NCI-H1417 (cell line): ENCODE measurements around the gene S1PR3.

Experiments
- DNase-seq, 3 experiments: peaks; one replicate each; lab custom pipeline; 2025; lab: John Stamatoyannopoulos, UW

S1PR3 gene

DNA sequence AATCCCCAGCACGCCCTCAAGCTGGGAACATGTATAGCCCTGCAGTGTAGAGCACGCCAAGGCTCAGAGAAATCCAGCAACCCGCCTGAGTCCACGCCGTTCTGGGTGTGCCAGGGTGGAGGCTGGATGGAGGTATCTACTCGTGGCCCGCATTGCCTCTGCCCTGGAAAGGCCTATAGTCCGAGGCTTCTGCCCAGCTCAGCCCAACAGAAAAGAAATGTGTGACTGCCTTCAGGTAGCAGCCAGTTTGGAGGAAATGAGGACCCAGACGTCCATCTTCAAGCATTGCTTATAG lies 18.2 kb downstream of the S1PR3 start:
- DNase-seq = no peak

DNA sequence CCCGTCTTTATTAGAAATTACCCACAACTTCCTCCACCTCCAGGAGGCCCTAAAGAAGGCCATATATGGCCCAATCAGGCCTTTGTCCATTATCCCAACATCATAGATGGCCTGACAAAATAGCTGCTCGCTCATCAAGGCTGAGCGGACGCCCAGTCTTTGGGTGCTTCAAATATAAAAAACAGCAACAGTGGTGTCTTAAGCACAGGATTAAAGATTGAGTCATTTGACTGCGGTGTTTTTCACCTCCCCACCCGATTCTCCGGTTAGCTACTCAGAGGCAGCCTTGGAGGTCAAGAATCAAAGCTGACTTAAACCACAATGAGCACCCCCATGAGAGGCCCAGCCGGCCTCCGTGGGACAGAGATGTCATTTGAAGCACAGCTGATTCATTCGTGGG lies 18.8 kb downstream of the S1PR3 start:
- no peak for DNase-seq

DNA sequence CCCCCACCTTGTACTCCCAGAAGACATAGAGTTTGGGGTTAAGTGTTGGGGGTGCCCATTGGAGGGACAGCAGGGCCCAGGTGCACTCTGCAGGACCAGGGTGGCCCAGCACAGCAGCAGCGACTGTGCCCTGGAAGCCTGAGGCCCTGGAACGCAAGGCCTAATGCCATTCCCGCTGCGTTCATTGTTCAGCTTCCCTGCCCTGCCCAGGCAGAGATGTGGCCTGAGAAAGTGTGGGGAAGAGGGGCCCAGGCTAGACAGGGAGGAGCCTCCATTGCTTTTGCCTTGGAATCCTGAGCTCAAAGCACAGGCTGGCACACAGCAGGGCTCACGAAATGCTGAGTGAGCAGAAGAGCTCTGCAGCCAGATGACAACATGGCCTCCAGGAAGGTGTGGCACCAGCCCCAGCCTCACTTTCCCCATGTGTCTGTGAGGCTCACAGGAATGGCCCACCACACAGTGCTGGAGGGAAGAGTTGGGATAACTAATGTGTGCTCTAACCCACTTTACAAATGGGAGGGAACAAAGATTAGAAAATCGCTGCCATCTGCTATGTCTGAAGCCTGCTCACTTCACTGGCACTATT lies 19.4 kb downstream of the S1PR3 start:
- DNase-seq = no peak

DNA sequence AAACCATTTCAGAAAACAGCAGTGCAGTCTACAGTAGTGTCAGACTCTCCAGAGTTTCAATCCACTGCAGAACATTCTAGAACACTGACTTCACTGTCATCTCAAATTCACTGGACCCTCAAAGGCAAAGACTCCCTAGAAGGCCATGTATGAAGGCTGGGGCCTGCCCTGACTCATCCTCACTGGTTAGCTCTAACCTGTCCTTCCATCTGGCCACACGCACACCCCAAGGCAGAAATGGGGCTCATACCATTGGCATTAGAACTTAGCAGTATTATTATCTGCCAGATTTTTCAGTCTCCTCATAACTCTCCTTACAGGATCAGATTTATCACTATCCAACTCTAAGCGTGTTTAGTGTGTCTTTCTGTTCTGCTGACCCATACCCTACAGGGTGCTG lies 20.4 kb downstream of the S1PR3 start:
- DNase-seq = no peak

DNA sequence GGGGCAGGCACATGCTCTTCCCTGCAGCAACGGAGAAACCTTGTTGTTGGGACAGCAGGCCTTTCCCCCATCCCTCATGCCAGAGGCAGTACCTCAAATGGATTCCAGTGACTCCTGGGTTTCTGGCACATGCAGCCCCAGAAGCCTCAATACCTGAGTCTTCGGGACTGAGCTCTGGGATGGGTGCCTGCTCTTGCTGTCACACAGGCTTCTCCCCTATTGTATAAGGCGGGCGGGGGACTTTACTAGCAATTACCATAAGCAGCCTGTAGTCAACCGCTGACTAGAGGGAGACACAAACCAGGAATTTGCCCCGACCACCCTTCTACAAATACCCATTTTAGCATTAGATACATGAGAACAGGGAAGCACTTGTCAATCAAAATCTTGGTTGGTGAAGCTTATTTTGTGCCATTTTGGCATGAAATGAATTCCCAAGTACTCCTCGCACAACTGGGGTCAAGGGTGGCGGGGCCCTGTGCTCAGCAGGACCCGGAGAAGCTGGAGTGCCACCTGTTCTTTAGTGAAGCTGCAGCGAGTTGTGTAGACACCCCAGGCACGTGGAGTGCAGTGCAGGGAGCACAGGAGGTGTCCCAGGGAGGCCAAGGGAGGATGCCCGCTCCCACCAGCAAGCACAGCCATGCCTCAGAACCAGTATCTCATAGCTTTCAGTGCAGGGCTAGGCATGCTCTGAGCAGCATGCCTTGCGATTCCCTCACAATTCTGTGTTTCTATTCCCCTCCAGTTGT lies 21.2 kb downstream of the S1PR3 start:
- no peak for DNase-seq

DNA sequence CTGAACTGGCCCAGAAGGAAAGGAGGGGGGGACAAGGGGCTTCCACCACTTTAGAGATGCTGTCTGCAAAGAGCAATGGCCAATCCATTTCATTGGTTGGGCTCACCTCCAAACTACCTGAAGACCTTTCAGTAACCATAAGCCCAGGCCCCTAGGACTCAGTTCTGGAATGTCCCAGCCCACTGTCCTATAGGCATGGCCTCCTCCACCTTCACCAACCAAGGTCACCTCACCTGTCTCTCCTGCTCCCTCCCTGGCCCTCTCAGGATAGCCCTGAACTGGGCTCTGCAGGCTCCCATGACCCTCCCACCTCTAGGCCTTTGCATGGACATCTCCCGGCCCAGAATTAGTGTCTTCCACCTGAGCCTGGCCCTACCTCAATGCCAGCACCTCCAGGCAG lies 22.4 kb downstream of the S1PR3 start:
- no peak for DNase-seq

DNA sequence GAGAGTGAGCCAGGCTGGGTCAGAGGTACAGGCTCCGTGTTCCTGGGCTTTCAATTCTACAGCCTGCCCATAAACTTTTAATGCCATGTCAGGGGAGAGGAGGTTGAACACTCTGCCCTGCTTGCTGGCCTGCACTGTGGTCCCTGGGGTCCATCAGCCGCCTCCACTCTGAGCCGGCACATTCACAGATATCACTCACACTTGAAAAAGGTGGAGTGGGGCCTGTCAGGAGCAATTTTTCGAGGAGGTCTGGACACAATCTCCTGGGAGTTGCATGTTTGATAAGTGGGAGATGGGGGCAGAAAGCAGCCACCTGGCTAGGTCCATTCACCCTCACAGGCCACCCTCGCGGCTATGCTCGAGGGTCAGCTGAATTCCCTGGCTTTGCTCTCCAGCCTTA lies 22.9 kb downstream of the S1PR3 start:
- no peak for DNase-seq

DNA sequence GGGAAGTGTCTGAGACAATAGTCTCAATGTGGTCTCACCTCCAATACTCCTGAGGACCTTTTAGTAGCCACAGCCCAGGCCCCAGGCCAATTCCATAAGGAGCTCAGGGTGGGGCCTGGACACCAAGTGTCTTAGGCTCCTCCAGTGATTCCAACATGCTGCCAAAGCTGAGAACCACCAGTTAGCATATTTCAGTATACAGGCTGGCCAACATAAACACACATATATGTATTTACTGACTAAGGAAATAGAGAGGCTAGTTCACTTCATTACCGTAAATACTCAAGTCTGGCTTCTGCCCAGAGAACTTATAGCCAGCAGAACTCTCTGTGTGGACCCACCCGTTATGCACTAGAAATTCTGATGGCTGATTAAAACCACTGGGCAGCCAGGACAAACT lies 24.1 kb downstream of the S1PR3 start:
- DNase-seq = no peak

DNA sequence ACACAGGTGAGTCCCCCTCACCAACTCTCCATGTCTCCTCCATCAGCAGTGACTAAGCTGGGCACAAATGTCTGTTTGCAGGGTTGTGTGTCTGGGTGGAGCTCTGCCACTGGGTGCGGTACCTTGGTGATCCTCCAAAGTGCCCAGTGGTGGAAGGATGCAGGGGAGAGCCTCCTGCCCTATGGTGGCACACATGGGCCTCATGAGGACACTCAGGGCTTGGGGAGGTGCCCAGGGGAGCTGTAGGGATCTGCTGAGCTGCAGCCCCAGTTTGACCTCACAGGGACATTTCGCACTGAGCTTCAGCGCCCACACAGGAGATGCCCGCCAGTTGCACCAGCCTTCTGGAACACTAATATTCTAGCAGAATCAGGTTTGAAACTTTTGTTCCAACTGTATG lies 29.5 kb downstream of the S1PR3 start:
- DNase-seq = no peak

DNA sequence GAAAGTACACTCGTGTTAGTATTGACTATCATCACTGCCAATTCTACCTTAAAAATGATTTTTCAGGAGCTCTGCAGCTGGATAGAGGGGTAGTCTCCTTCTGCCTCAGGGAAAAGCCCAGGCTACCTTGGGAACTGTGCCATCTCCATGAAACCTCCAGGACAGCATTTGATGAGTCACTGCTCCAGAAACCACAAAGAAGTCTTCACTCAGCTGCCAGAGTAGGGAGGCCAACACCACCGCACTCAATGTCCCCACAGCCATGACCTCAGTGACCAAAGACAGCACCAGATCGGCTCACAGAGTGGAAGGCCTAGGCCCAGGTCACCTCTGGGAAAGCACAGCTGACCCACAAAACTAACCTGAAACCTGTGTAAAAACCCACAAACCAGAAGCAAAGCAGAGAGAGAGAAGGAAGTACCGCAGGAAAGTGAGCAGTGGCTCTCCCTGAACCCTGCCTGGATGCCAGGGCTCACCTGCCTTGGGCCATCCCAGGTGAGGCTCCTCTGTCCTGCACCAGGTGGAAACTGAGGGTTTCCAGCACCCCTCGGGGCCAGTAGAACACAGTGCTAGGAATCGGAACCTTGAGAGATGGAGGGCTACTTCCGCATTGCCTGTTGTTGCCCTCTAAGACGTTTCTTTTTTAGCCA lies 30.0 kb downstream of the S1PR3 start:
- DNase-seq = no peak

DNA sequence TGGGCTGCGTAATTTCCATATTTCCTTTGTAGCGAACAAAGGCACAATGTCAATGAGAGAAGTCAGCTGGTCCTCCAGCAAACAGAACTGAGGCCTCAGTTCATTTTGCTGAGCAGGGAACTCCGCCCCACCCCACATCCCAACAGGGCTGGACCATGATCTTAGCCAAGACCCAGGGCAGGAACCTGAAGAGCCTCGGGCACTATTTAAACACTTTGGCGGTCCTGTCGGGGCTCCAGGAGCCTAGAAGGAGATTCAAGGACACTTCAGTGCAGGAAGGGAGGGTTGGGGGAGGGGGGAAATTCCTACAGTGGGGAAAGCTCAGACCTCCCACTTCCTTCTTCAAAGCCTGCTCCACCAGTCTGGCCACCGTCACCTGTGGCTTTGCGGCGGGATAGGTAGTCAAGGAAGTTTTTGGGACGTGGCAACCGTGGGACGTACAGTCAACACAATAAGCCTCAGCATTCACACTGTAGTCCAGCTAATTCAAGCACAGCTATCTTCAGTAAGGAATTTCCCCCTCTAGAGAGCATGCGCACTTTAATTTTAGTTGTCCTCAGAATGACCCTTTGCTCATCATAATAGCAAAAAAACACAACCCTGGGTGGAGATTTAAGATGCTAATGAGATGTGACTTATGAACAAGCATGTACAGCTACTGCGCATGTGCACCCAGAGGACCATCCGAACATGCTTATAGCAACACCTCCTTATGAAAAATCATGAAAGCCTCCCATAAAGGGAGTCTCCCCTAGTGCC lies 30.9 kb downstream of the S1PR3 start:
- DNase-seq = no peak

DNA sequence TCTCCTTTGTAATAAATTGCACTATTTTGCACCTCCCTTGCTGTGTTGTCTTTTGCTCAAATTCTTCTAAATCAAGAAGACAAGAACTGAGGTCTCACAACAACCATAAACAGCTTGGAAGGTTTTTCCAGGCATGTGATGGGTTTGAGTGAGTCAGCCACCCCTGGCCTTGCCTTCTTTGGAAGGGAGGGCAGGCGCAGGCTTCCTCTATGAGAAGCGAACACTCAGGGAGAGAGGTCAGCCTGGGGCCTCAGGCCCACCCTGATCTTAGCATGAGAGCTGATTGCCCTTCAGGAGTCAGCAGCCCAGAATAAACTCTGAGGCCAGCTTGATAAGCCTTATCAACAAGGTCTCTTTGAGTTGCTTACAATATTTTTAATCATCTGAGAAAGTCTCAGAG lies 31.6 kb downstream of the S1PR3 start:
- no peak for DNase-seq

DNA sequence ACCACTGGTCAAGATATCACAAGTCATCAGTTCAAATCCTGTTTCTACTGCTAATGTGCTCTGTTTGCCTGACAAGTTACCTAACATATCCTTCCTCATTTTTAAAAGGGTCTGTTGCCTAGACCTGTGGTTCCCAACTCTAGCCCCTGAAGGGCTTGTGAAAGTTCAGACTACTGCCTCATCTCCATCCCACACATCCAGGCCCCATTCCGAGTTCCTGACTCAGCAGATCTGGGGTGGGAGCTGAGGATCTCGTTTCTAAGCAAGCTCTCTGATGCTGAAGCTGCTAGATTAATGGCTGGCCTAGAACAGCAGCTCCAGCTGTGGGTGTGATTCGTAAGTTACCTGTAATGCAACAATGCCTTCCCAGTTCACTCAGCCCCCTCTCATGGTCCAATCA lies 32.5 kb downstream of the S1PR3 start:
- no peak for DNase-seq

DNA sequence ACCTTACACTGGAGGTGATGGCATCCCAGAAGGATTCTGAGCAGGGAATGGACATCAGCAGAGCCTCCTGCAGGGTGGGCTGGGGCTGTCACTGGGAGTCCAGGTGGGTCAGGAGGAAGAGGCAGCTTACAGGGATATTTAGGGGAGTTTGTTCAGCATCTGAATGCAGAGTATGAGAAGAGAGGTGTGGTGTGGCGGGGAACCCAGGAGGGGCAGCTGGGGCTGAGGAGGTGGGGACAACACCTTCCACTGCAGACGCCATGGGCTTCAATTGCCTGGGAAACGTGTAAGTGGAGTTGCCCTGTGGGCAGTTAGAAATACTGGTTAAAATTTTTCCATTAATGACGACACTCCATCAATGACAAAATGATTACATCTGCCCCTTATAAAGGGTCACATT lies 33.5 kb downstream of the S1PR3 start:
- DNase-seq = no peak

DNA sequence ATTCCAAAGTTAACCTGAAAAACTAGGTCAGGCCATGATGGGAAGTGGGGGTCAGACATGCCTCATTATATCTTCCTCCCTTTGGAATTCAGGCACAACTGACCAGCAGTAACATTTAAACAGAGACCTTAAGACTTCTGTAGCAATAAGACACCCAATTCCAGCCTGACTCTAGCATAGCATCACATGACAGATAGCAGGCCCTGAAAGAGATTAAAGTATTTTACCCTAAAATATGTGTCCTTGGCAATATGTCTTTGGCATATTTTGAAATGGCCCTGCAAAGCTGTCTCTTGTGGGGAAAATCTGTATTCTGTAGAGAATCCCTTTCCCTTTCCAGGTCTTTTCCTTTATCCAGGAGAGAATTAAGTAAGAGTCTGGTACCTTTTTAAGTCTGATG lies 34.3 kb downstream of the S1PR3 start:
- DNase-seq = no peak

DNA sequence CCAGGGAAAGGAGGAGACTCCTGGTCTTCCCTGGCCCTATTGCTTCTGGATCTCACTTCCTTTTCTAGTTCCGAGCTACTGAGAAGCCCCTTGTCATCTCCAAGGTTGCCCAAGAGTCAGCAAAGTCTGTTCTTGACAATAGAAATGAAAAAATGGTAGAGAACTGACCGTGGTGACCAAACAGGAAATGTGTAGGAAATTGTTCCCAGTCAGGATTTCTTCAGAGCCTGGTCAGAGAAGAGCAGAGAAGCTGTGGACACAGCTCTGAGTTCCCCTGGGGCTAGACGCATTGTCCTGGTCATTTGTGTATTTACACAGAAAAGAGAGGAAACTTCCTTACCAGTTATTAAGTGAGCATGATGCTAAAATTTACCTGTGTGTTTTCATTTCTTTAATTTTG lies 35.6 kb downstream of the S1PR3 start:
- DNase-seq = no peak

DNA sequence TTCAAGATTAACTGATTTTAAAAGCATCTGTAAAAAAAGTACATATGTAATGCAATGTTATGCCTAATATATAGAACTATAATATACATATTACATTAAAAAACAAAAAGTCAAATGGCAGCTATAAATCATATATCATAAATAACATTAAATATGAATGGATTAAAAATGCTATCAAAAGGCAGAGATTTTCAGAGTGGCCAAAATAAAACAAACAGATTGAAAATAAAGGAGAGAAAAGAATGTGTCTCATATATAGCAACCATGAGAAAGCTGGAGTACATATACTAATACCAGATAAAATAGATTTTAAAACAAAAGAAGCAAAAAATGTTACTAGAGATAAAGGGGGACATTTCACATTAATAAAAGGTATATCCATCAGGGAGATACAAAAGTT lies 38.5 kb downstream of the S1PR3 start:
- DNase-seq = no peak

DNA sequence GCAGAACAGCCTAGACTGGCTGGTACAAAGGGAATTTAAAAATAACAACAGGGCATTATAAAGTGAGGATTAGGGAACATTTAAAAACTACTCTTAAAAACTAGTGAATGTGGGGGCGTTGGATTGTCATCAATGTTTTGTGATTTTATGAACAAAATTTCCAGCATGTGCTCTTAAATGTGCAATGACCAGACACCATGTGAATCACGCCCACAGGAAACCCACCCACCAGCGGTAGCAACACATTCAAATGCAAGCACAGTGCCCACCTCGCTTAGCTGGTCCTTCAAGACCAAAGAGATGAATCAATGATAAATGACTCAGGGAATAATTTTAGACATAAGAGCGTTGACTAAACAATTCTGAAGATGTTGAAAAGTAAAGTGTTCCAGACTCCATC lies 40.9 kb downstream of the S1PR3 start:
- no peak for DNase-seq

DNA sequence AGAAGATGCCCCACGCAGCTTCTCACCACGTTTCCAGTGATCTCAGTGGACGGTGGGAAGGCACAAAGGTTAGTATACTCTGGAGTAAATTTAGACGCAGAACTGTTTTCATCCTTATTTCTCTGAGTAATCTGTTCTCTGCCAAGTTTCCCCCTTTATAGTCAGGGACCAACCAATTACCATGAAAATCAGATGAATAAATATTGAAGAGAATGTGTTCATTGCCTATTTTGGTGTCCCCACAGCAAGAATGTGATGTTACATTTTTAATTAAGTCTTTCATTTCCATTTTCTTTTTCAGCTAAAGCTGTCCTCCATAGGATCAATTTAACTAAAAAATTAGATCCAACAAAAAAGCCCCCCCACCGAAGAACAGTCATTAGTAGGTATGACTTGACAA lies 41.4 kb downstream of the S1PR3 start:
- no peak for DNase-seq

DNA sequence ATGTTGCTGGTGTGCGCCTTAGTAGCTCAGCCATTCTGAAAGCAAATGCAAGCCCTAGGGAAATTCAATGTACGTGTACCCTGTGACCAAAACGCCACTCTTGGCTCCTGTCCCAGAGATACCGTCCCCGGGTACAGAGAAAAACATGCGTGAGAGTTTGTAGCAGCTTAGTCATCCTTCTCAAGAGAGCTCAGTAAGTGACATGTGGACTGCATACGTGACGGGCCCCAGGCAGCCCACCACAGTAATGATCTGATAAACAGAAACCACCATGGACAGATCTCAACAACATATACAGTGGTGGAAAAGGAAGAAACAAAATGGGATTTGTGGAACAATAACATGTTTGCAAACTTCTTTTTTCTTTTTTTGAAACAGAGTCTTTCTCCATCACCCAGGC lies 45.1 kb downstream of the S1PR3 start:
- DNase-seq = no peak

DNA sequence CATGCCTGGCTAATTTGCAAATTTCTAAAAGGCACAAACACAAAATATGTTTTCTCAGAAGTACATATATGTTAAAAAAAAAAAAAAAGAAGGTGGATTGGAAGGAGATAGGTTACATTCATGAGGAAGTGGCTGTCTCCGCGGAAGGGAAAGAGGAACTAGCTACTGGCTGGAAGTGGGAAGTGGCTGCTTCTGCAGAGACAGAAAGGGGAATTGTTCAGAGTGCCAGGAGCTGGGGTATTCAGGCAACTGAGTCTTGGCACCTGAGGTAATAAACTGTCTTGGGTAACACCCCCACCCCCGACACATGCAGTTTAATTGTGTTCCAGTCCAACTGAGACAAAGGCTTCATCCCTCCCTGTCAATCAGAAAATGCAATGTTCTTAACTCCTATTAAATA lies 45.6 kb downstream of the S1PR3 start:
- DNase-seq = no peak

DNA sequence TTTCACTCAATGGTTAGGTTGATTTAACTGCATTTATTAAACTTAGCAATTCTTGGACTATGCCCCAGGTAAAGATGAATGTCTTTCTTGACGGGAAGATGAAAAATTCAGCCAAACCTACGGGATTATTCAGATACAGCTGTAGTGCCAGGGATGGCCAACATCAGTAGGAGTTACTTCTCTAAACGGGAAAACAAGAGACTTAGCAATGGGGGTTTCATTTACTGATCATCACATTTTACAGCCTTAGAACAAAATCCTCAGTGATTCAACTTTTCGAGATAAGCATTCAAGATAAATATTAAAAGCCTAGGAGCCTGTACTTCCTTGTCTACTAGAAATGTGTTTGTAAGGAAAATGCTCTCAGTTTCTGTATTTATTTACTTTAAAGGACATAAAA lies 46.1 kb downstream of the S1PR3 start:
- DNase-seq = no peak

DNA sequence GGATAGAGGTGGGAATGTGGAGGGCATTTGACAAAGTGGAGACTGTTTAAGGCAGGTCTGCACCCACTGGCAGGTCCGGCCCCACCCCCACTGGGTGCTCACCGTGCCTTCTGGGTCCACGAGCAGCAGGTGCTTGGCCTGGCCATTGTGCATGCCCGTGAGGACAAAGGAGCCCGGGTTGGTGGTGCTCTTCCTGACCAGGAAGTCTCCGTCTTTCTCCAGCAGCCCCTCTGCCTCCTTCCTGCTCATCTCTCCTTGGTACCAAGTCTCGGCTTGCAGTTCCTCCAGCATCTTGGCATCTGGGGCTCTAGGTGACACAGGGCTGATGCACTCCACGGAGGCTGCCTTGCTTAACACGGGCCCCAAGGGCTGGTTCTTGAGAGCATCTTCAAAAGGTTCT lies 46.6 kb downstream of the S1PR3 start:
- no peak for DNase-seq
